Measurements from ENCODE around the gene CENPM. TPM values are rescaled to one million over a fixed set of nuclear protein-coding genes. Genes with fewer than 3 reads are reported as not detected.

Gene CENPM
- total and polyA plus RNA-seq, 9 of the 15 experiments (the other 6 are each of a cell fraction or from before 2014, with no cell fraction given): 11.3 to 67.7 (median 32.3) TPM

DNA sequence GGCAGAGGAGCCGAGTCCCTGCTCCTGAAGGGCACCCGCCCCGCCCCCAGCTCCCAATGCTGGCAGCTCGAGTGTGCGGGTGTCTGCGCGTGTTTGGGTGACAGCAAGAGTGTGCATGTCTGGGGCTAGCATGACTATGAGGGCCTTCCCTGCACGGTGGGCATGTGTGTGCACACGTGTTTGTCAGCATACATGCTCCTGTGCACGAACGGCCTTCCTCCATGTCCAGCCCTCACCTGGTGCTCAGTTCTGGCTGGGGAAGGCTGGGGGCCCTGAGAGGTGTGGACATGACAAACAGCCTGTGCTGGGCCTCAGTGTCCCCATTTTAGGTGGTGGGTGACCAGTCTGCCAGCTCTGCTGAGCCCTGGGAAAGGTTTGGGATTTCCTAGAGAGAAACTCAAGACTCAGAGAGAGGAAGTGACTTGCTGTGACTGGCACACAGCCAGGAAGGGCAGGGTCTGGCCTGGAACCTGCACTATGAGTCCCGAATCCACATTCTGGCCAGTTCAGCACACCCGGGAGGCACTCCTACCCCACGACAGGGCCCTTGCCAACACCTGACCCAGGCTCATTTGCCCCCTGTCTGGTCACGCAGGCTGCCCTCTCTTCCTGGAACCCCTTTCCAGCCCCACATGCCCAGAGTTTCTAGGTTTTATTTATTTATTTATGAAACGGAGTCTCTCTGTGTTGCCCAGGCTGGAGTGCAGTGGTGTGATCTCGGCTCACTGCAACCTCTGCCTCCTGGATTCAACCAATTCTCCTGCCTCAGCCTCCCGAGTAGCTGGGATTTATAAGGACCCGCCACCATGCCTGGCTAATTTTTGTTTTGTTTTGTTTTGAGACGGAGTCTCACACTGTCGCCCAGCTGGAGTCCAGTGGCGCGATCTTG lies 28.8 kb downstream of the CENPM start:
- no peaks in the 10 kb centered on the region for H3K79me2 ChIP-seq (ENCODE audit: control insufficient read depth, insufficient read depth, low read length)
- peak overlapping the region in 1 of 2 experiments; percentile 74; a peak in 2 of 4 replicates for H3K9ac ChIP-seq (ENCODE audit: insufficient read depth in 1 of 2, low read depth in 2 of 2, low read length in 2 of 2)
- intact Hi-C loops (cut with micrococcal nuclease): no loop called here
- CTCF ChIA-PET (ENCODE audit: low intra/inter-chr PET ratio): no interaction called here
- H3K4me3 ChIP-seq: no peak overlapping the region
- POLR2A ChIA-PET: interaction anchor here (0.5 kb wide), 1 partner anchor 696 kb away, joined by 3 read pairs; the partner anchor contains the start of gene POLDIP3
- 51% methylated on average over 10 of the region's 23 CpGs for WGBS (ENCODE audit: insufficient coverage, low coverage, missing lambda C conversion rate)
- no peak overlapping the region for H2AFZ ChIP-seq (ENCODE audit: low read depth, low read length)
- H3K9me3 ChIP-seq (replicated peaks; ENCODE audit: control insufficient read depth, insufficient read depth, low read depth, low read length): no peaks in the 10 kb centered on the region
- H3K9me1 ChIP-seq (ENCODE audit: control insufficient read depth, insufficient read depth, low read length): no peaks in the 10 kb centered on the region
- ATAC-seq (no peak), DNase-seq (ENCODE audit: extremely low read depth in 1 of 4, low spot score in 3 of 4) (peak in 1 of 4 experiments; percentile 42), FAIRE-seq (no peak)
- 0 out of 5 replicates have a peak, but pooled peaks cover 0 to 4% of the 10 kb centered on the region in 2 experiments for H3K27me3 ChIP-seq (ENCODE audit: control insufficient read depth in 2 of 2, insufficient read depth in 2 of 2, low read length in 2 of 2)
- no peak overlapping the region for H3K27ac ChIP-seq (ENCODE audit: extremely low read depth, low read depth, low read length)
- no TSS peak for BruUV-seq (replicated peaks)
- H3K4me1 ChIP-seq (replicated peaks in 1 of 2; ENCODE audit: control insufficient read depth in 2 of 2, insufficient read depth in 2 of 2, low read length in 2 of 2): peaks cover 6 to 48% of the 10 kb centered on the region in 2 experiments; a peak in 3 of 5 replicates
- H3K36me3 ChIP-seq (ENCODE audit: control insufficient read depth, insufficient read depth, low read length): no peaks in the 10 kb centered on the region
- peaks cover 3% of the 10 kb centered on the region; the same call in 1 of the 2 replicates for H4K20me1 ChIP-seq (replicated peaks; ENCODE audit: control insufficient read depth, insufficient read depth, low read length)
- in situ Hi-C loops (cut with MboI): no loop called here
- no peak overlapping the region for H3K4me2 ChIP-seq (ENCODE audit: insufficient read depth, low read length)
- TF ChIP-seq NFIC (IDR thresholded peaks at IDR 0.05) (peak; percentile 92), XRCC5 (IDR thresholded peaks at IDR 0.05; ENCODE audit: low read depth, low read length) (no peak), SPI1 (IDR thresholded peaks at IDR 0.05; ENCODE audit: borderline replicate concordance, low read depth, low read length) (peak; percentile 91), NFYB (IDR thresholded peaks at IDR 0.05; ENCODE audit: extremely low read depth, insufficient read length) (no peak), ZBTB7A (IDR thresholded peaks at IDR 0.05; ENCODE audit: borderline replicate concordance, control insufficient read depth, low read depth, low read length) (no peak), GABPB2 (CRISPR knock-in tag; conservative IDR thresholded peaks at IDR 0.05) (no peak), HMG20A (CRISPR knock-in tag; conservative IDR thresholded peaks at IDR 0.05) (no peak), TEAD2 (tag; IDR thresholded peaks at IDR 0.05) (no peak), ADNP (tag; IDR thresholded peaks at IDR 0.05) (no peak)
- TF ChIP-seq, protein P1, sequence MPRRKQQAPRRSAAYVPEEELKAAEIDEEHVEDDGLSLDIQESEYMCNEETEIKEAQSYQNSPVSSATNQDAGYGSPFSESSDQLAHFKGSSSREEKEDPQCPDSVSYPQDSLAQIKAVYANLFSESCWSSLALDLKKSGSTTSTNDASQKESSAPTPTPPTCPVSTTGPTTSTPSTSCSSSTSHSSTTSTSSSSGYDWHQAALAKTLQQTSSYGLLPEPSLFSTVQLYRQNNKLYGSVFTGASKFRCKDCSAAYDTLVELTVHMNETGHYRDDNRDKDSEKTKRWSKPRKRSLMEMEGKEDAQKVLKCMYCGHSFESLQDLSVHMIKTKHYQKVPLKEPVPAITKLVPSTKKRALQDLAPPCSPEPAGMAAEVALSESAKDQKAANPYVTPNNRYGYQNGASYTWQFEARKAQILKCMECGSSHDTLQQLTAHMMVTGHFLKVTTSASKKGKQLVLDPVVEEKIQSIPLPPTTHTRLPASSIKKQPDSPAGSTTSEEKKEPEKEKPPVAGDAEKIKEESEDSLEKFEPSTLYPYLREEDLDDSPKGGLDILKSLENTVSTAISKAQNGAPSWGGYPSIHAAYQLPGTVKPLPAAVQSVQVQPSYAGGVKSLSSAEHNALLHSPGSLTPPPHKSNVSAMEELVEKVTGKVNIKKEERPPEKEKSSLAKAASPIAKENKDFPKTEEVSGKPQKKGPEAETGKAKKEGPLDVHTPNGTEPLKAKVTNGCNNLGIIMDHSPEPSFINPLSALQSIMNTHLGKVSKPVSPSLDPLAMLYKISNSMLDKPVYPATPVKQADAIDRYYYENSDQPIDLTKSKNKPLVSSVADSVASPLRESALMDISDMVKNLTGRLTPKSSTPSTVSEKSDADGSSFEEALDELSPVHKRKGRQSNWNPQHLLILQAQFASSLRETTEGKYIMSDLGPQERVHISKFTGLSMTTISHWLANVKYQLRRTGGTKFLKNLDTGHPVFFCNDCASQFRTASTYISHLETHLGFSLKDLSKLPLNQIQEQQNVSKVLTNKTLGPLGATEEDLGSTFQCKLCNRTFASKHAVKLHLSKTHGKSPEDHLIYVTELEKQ (CRISPR knock-in tag; IDR thresholded peaks at IDR 0.05): no peak
- TF ChIP-seq, protein P2, sequence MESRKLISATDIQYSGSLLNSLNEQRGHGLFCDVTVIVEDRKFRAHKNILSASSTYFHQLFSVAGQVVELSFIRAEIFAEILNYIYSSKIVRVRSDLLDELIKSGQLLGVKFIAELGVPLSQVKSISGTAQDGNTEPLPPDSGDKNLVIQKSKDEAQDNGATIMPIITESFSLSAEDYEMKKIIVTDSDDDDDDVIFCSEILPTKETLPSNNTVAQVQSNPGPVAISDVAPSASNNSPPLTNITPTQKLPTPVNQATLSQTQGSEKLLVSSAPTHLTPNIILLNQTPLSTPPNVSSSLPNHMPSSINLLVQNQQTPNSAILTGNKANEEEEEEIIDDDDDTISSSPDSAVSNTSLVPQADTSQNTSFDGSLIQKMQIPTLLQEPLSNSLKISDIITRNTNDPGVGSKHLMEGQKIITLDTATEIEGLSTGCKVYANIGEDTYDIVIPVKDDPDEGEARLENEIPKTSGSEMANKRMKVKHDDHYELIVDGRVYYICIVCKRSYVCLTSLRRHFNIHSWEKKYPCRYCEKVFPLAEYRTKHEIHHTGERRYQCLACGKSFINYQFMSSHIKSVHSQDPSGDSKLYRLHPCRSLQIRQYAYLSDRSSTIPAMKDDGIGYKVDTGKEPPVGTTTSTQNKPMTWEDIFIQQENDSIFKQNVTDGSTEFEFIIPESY (CRISPR knock-in tag; IDR thresholded peaks at IDR 0.05): no peak
- TF ChIP-seq, protein P3, sequence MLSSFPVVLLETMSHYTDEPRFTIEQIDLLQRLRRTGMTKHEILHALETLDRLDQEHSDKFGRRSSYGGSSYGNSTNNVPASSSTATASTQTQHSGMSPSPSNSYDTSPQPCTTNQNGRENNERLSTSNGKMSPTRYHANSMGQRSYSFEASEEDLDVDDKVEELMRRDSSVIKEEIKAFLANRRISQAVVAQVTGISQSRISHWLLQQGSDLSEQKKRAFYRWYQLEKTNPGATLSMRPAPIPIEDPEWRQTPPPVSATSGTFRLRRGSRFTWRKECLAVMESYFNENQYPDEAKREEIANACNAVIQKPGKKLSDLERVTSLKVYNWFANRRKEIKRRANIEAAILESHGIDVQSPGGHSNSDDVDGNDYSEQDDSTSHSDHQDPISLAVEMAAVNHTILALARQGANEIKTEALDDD (IDR thresholded peaks at IDR 0.05): no peak
- TF ChIP-seq, protein P4, sequence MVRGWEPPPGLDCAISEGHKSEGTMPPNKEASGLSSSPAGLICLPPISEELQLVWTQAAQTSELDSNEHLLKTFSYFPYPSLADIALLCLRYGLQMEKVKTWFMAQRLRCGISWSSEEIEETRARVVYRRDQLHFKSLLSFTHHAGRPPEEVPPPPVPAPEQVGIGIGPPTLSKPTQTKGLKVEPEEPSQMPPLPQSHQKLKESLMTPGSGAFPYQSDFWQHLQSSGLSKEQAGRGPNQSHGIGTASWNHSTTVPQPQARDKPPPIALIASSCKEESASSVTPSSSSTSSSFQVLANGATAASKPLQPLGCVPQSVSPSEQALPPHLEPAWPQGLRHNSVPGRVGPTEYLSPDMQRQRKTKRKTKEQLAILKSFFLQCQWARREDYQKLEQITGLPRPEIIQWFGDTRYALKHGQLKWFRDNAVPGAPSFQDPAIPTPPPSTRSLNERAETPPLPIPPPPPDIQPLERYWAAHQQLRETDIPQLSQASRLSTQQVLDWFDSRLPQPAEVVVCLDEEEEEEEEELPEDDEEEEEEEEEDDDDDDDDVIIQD (CRISPR knock-in tag; IDR thresholded peaks at IDR 0.05): no peak

Measured in K562 (cell line).